Esophagus squamous epithelium (tissue), 5 donors: Measurements from ENCODE around the gene DDIT4. TPM values are rescaled to one million over a fixed set of nuclear protein-coding genes. Genes with fewer than 3 reads are reported as not detected.
A peak's percentile ranks its signal among the peaks of the same experiment; 100 is the strongest.

Experiments used
- DNase-seq: peaks from one replicate; lab custom pipeline; 2025; lab: John Stamatoyannopoulos, UW
- H3K27ac ChIP-seq, 4 donors: fragments of 200-600 bp; sonication (generic); one replicate each; pipeline ENCODE4 v1.5.1; 2016 to 2019; ENCODE audit warnings: mild to moderate bottlenecking in 1 of 4
- H3K27me3 ChIP-seq, 4 donors: fragments of 200-600 bp; sonication (generic); 1 replicate in 3 of 4; 2 replicates in 1 of 4; pipeline versions ENCODE4 v1.5.1 to v1.6.0; 2017 to 2021; ENCODE audit warnings: antibody characterized with exemption in 1 of 4
- H3K36me3 ChIP-seq, 3 donors: fragments of 200-600 bp; sonication (generic); one replicate each; pipeline ENCODE4 v1.5.1; 2016 to 2019
- H3K4me1 ChIP-seq, 3 donors: fragments of 200-600 bp; sonication (generic); one replicate each; pipeline ENCODE4 v1.5.1; 2017 to 2019
- H3K4me3 ChIP-seq, 4 donors: fragments of 200-600 bp; sonication (generic); 1 replicate in 3 of 4; 2 replicates in 1 of 4; pipeline ENCODE4 v1.5.1; 2016 to 2019; ENCODE audit warnings: mild to moderate bottlenecking in 2 of 4, moderate library complexity in 1 of 4
- H3K9me3 ChIP-seq, 3 donors: fragments of 200-600 bp; sonication (generic); one replicate each; pipeline ENCODE4 v1.5.1; 2016 to 2019
- POLR2A ChIP-seq, 4 donors: fragments of 450-650 bp; IDR thresholded peaks; one replicate each; pipeline ENCODE4 v1.6.1; 2017; ENCODE audit warnings: antibody characterized with exemption in 4 of 4, mild to moderate bottlenecking in 4 of 4, moderate library complexity in 3 of 4
- WGBS, 2 donors: methylation state at CpG; one replicate each; pipeline ENCODE4 v1.1.5; 2018; 5-methylcytosine and 5-hydroxymethylcytosine counted together
- intact Hi-C: fragments of 100-400 bp; cut with DNase I; formaldehyde crosslinking; loops from one replicate; pipeline ENCODE4 v1.15.0; 2022
- total RNA-seq, 4 donors: library from RNA; depleted of rRNA; stranded (reverse); fragments of >200 nt; gene quantifications; one replicate each; pipeline ENCODE4 v1.1.0, GENCODE V29; 2016
- TF ChIP-seq, protein P1 (sequence below), 6 experiments: fragments of 450-650 bp in 4 of 6; fragments of 200-600 bp in 2 of 6; sonication (generic) in 2 of 6; IDR thresholded peaks; one replicate each; pipeline ENCODE4 v1.5.1; 2016 to 2019; ENCODE audit warnings: antibody characterized with exemption in 6 of 6, mild to moderate bottlenecking in 4 of 6, moderate library complexity in 4 of 6
- donor health status: DM: yes; HTN: yes; CAD: no.

The DDIT4 gene
- total RNA-seq, 4 donors from 2014 or later, result 49.4 to 384 (median 138) TPM

DNA sequence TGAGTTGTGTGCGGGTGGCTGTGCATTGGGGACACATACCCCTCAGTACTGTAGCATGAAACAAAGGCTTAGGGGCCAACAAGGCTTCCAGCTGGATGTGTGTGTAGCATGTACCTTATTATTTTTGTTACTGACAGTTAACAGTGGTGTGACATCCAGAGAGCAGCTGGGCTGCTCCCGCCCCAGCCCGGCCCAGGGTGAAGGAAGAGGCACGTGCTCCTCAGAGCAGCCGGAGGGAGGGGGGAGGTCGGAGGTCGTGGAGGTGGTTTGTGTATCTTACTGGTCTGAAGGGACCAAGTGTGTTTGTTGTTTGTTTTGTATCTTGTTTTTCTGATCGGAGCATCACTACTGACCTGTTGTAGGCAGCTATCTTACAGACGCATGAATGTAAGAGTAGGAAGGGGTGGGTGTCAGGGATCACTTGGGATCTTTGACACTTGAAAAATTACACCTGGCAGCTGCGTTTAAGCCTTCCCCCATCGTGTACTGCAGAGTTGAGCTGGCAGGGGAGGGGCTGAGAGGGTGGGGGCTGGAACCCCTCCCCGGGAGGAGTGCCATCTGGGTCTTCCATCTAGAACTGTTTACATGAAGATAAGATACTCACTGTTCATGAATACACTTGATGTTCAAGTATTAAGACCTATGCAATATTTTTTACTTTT lies 1.8 kb downstream of the DDIT4 start:
- H3K27ac ChIP-seq, result peak overlapping the region; percentile 96 to 100 (median 98)
- peak overlapping the region; percentile 84 to 98 (median 88) for H3K4me3 ChIP-seq
- peaks cover 15 to 47% (median 24%) of the 10 kb centered on the region in 3 donors for H3K4me1 ChIP-seq
- H3K36me3 ChIP-seq, result peaks cover 0 to 23% (median 20%) of the 10 kb centered on the region in 3 donors
- no peak for DNase-seq
- no peak for TF ChIP-seq POLR2A (IDR thresholded peaks at IDR 0.05)
- TF ChIP-seq, protein P1, sequence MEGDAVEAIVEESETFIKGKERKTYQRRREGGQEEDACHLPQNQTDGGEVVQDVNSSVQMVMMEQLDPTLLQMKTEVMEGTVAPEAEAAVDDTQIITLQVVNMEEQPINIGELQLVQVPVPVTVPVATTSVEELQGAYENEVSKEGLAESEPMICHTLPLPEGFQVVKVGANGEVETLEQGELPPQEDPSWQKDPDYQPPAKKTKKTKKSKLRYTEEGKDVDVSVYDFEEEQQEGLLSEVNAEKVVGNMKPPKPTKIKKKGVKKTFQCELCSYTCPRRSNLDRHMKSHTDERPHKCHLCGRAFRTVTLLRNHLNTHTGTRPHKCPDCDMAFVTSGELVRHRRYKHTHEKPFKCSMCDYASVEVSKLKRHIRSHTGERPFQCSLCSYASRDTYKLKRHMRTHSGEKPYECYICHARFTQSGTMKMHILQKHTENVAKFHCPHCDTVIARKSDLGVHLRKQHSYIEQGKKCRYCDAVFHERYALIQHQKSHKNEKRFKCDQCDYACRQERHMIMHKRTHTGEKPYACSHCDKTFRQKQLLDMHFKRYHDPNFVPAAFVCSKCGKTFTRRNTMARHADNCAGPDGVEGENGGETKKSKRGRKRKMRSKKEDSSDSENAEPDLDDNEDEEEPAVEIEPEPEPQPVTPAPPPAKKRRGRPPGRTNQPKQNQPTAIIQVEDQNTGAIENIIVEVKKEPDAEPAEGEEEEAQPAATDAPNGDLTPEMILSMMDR (IDR thresholded peaks at IDR 0.05), result no peak
- no peaks in the 10 kb centered on the region for H3K27me3 ChIP-seq
- intact Hi-C loops, result loop anchor here (2.0 kb wide), 1 partner anchor 61 kb away; no protein-coding TSS in a partner anchor
- WGBS, 2 donors, result 6 to 21% methylated on average over 11 to 12 of the region's 12 CpGs
- no peaks in the 10 kb centered on the region for H3K9me3 ChIP-seq

DNA sequence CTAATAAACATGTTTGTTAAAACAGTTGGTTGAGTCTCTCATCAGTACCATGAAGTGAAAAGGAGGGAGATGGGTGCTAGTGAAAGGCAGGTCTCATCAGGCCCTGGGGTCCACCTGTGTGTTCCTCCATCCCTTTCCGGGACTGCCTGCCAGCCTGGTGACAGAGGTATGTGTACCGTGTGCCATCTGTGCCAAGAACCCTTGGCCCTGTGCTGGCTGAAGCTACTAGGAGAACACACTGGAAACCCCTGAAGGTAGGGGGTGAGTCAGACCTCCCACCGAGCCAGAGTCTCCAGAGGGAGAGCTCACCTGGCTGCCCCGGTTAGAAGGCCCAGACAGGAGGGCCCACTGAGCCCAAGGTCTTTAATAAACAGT lies 2.3 kb downstream of the DDIT4 start:
- TF ChIP-seq POLR2A (IDR thresholded peaks at IDR 0.05), result no peak
- TF ChIP-seq, protein P1 (IDR thresholded peaks at IDR 0.05), result no peak
- H3K9me3 ChIP-seq, result no peaks in the 10 kb centered on the region
- WGBS, 2 donors, result 33 to 48% methylated on average over 2 to 4 of the region's 4 CpGs
- intact Hi-C loops, result loop anchor here (2.0 kb wide), 1 partner anchor 61 kb away; no protein-coding TSS in a partner anchor
- H3K27me3 ChIP-seq, result no peaks in the 10 kb centered on the region
- peak overlapping the region; percentile 96 to 100 (median 98) for H3K27ac ChIP-seq
- peak overlapping the region; percentile 84 to 98 (median 88) for H3K4me3 ChIP-seq
- peaks cover 15 to 47% (median 24%) of the 10 kb centered on the region in 3 donors for H3K4me1 ChIP-seq
- peaks cover 0 to 23% (median 20%) of the 10 kb centered on the region in 3 donors for H3K36me3 ChIP-seq
- no peak for DNase-seq

DNA sequence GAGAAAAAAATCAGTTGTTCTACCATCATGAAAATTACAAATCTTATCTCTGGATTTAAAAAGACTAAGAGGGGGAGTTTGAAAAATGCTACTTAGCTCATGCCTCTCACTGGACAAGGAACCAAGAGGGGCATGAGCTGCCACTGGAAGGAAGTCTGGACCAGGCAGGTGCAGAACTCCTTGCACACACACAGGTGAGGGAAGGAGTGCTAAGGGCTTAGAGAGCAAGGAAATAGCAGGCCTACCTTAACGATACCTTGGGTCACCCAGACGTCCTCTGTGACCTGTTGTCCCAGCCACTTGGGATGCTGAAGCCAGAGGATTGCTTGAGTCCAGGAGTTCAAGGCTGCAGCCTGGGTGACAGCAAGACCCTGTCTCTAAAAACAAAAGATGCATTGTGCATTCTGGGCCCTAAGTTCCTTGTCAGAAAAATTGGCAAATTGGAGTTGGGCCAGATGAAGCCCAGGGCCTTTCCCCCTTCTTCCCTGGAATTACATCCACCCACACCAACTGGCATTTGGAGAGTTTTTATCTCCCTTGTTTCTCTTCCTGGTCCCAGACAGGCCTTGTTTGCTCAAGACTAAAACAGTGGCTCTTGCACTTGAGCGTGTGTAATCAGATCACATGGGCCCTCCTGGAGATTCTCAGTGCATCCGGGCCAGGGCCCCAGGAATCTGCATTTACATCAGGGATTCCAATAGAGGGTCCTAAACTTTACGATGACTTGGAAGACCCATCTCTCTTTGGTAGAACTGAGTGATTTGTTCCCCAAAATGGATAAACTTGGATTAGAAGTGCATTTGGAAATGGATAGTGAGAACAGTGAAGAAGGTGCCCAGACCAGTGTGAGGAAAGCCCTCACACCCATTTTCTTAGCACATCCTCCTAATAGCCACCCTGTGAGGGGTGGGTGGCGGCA lies 3.0 kb downstream of the DDIT4 start:
- Histone ChIP-seq H3K4me3 (peak overlapping the region; percentile 84 to 98 (median 88)), H3K27me3 (no peaks in the 10 kb centered on the region), H3K36me3 (peaks cover 0 to 23% (median 20%) of the 10 kb centered on the region in 3 donors), H3K4me1 (peaks cover 15 to 43% (median 24%) of the 10 kb centered on the region in 3 donors), H3K9me3 (no peaks in the 10 kb centered on the region), H3K27ac (peak overlapping the region; percentile 96 to 100 (median 98))
- DNase-seq, result no peak
- 44 to 61% methylated on average over 5 to 6 of the region's 6 CpGs for WGBS, 2 donors
- intact Hi-C loops, result loop anchor here (2.0 kb wide), 1 partner anchor 60 kb away; no protein-coding TSS in a partner anchor
- no peak for TF ChIP-seq POLR2A (IDR thresholded peaks at IDR 0.05)
- TF ChIP-seq, protein P1 (IDR thresholded peaks at IDR 0.05), result no peak

DNA sequence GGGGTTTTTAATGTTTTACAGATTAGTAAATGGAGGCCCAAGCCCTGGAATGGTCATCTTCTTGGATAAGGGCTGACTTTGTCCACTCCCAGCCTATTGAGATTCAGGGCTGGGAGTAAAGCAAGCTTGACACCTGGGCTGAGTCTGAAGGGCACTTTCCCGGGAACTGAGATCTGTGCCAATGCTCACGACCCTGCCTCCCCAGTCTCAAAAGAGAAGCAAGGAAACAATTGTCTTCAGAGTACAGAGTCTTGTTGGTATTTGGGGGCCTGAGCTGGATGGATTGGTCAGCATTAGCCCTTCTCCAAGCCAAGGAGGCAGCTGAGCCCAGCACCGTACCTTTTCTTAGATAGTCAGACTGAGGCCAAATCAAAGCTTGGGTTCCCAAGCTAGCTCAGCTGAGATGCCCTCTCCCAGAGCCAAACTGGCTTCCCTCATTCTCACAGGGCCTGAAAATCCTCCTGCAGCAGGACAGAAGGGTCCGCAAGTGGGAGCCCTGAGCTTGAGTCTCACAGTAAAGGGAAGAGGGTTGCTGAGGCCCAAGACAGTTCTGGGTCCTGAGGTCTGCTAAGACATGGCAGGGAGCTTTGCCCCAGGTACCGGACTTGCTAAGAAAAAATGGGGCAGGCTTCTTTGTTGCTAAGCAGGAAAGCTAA lies 3.7 kb downstream of the DDIT4 start:
- Histone ChIP-seq H3K4me3 (no peak overlapping the region), H3K27ac (peak overlapping the region; percentile 96 to 100 (median 98)), H3K36me3 (peaks cover 0 to 23% (median 20%) of the 10 kb centered on the region in 3 donors), H3K4me1 (peaks cover 7 to 35% (median 20%) of the 10 kb centered on the region in 3 donors), H3K9me3 (no peaks in the 10 kb centered on the region), H3K27me3 (no peaks in the 10 kb centered on the region)
- 48 to 69% methylated on average over 2 to 3 of the region's 5 CpGs for WGBS, 2 donors
- no peak for DNase-seq
- no peak for TF ChIP-seq POLR2A (IDR thresholded peaks at IDR 0.05)
- TF ChIP-seq, protein P1 (IDR thresholded peaks at IDR 0.05), result no peak
- intact Hi-C loops, result loop anchor here (2.0 kb wide), 1 partner anchor 59 kb away; no protein-coding TSS in a partner anchor
